Adrenal gland (tissue), 12 donors: ENCODE measurements around the gene RNF31. TPM values are rescaled to one million over a fixed set of nuclear protein-coding genes. Genes with fewer than 3 reads are reported as not detected.

ENCODE experiments used
- DNase-seq, 7 donors: peaks; one replicate each; pipeline ENCODE4 v3.0.0-alpha.2; 2019 to 2020
- H3K27ac ChIP-seq, 5 donors: fragments of 200-600 bp; sonication (generic) in 4 of 5; 1 replicate in 3 of 5; 2 replicates in 2 of 5; pipeline versions ENCODE4 v1.5.1 to v1.8.0; 2016 to 2020; ENCODE audit warnings: mild to moderate bottlenecking in 1 of 5
- H3K27me3 ChIP-seq: fragments of 200-600 bp; 2 replicates; pipeline ENCODE4 v1.8.0; 2021
- H3K36me3 ChIP-seq, 2 donors: fragments of 200-600 bp; replicated peaks in 1 of 2; 1 replicate in 1 of 2; 2 replicates in 1 of 2; pipeline versions ENCODE4 v1.5.1 to v1.8.0; 2018 to 2022
- H3K4me1 ChIP-seq, 2 donors: fragments of 200-600 bp; replicated peaks in 1 of 2; 1 replicate in 1 of 2; 2 replicates in 1 of 2; pipeline versions ENCODE4 v1.5.1 to v1.8.0; 2018 to 2021
- H3K4me3 ChIP-seq, 4 donors: fragments of 200-600 bp; sonication (generic) in 3 of 4; one replicate each; pipeline ENCODE4 v1.5.1; 2016 to 2018
- H3K9me3 ChIP-seq, 3 donors: fragments of 200-600 bp; sonication (generic) in 1 of 3; replicated peaks in 1 of 3; 1 replicate in 2 of 3; 2 replicates in 1 of 3; pipeline versions ENCODE4 v1.5.1 to v1.8.0; 2016 to 2021
- POLR2A ChIP-seq, 2 donors: fragments of 450-650 bp; IDR thresholded peaks; one replicate each; pipeline ENCODE4 v1.6.1; 2017; ENCODE audit warnings: antibody characterized with exemption in 2 of 2, mild to moderate bottlenecking in 2 of 2, moderate library complexity in 1 of 2
- WGBS, 4 donors: extraction: QIAGEN DNeasy Blood & Tissue Kit in 2 of 4; methylation state at CpG; one replicate each; pipeline versions ENCODE4 v1.1.5 to v1.1.7; 2013 to 2017; 5-methylcytosine and 5-hydroxymethylcytosine counted together
- intact Hi-C, 2 donors: fragments of 100-400 bp; cut with DNase I; formaldehyde crosslinking; loops; one replicate each; pipeline versions ENCODE4 v1.14.1 to v1.15.0; 2022 to 2023
- polyA plus RNA-seq, 3 donors: library from polyadenylated mRNA; stranded (reverse); fragments of 200-250 nt in 2 of 3; fragments of 350-450 nt in 1 of 3; fragmentation: Illumina TruSeq in 1 of 3; extraction: RNeasy Lipid Tissue Mini Kit (QIAGEN cat#74804) in 1 of 3; gene quantifications; one replicate each; pipeline ENCODE4 v1.2.3, GENCODE V29; 2013 to 2014
- total RNA-seq, 9 donors: library from RNA; depleted of rRNA in 4 of 9; stranded (reverse); fragments of >200 nt in 4 of 9; fragments of 120-200 nt in 1 of 9; fragmentation: NEBNext Ultra II Directional in 1 of 9; extraction: Animal tissue kit (Norgen Biotek cat#: 25700) in 1 of 9; gene quantifications; one replicate each; pipeline versions ENCODE4 v1.1.0 to v1.2.4, GENCODE V29; 2013 to 2023
- TF ChIP-seq, protein P1 (sequence below), 6 experiments: fragments of 450-650 bp in 4 of 6; fragments of 200-600 bp in 2 of 6; sonication (generic) in 1 of 6; IDR thresholded peaks; 1 replicate in 5 of 6; 2 replicates in 1 of 6; pipeline versions ENCODE4 v1.5.1 to v1.8.0; 2016 to 2021; ENCODE audit warnings: antibody characterized with exemption in 6 of 6, mild to moderate bottlenecking in 2 of 6, moderate library complexity in 1 of 6
- donor health status: healthy with polysubstance abuse.
- donor health status: Bipolar disorder and iron deficiency.
- donor health status: DM: yes; HTN: yes; CAD: no.
- donor health status: DM: no; HTN: no; CAD: no.
- donor health status: DM: no; HTN: no; CAD: no.
- donor health status: DM: yes; HTN: yes; CAD: no.

Gene RNF31
- total and polyA plus RNA-seq, 12 donors, result 32.8 to 351 (median 65.7) TPM

DNA sequence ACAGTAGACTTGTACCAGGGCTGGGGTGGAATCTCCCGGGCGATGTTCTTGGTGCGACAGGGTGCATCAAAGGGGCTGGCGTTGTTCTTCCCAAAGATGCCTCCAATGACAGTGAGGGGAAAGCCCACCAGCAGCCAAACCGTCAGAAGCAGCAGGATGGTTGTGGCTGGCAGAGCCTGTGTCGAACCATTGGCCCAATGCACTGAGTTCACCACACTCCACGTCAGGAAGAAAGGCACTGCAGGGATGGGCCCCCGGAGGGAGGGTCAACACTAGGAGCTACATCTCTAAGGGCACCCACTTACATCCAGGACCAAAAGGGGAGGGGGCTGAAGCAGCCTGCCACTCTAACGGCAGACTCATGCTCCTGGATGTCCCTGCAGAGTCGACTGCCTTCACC lies 43.1 kb downstream of the RNF31 start:
- TF ChIP-seq POLR2A (IDR thresholded peaks at IDR 0.05), result no peak
- TF ChIP-seq, protein P1, sequence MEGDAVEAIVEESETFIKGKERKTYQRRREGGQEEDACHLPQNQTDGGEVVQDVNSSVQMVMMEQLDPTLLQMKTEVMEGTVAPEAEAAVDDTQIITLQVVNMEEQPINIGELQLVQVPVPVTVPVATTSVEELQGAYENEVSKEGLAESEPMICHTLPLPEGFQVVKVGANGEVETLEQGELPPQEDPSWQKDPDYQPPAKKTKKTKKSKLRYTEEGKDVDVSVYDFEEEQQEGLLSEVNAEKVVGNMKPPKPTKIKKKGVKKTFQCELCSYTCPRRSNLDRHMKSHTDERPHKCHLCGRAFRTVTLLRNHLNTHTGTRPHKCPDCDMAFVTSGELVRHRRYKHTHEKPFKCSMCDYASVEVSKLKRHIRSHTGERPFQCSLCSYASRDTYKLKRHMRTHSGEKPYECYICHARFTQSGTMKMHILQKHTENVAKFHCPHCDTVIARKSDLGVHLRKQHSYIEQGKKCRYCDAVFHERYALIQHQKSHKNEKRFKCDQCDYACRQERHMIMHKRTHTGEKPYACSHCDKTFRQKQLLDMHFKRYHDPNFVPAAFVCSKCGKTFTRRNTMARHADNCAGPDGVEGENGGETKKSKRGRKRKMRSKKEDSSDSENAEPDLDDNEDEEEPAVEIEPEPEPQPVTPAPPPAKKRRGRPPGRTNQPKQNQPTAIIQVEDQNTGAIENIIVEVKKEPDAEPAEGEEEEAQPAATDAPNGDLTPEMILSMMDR (IDR thresholded peaks at IDR 0.05), result no peak
- no peak overlapping the region for H3K27ac ChIP-seq
- H3K36me3 ChIP-seq, result peaks cover 0 to 43% of the 10 kb centered on the region in 2 donors
- H3K4me3 ChIP-seq, result no peak overlapping the region
- intact Hi-C loops, result no loop called here
- WGBS, 4 donors, result 90 to 91% (median 91%) methylated on average over 10 of the region's 10 CpGs
- no peaks in the 10 kb centered on the region for H3K27me3 ChIP-seq
- DNase-seq, result no peak
- H3K9me3 ChIP-seq, result no peaks in the 10 kb centered on the region
- peaks cover 17 to 26% of the 10 kb centered on the region in 2 donors for H3K4me1 ChIP-seq

GRCh38 chr14:24192933-24193332 lies 45.6 kb downstream of the RNF31 start:
- H3K4me1 ChIP-seq, result peaks cover 21 to 33% of the 10 kb centered on the region in 2 donors
- H3K27ac ChIP-seq, result no peak overlapping the region
- no peak for TF ChIP-seq POLR2A (IDR thresholded peaks at IDR 0.05)
- TF ChIP-seq, protein P1 (IDR thresholded peaks at IDR 0.05), result no peak
- 91 to 96% (median 95%) methylated on average over 13 to 15 of the region's 15 CpGs for WGBS, 4 donors
- no peak for DNase-seq
- H3K36me3 ChIP-seq, result peaks cover 0 to 31% of the 10 kb centered on the region in 2 donors
- H3K9me3 ChIP-seq, result no peaks in the 10 kb centered on the region
- no peaks in the 10 kb centered on the region for H3K27me3 ChIP-seq
- no peak overlapping the region for H3K4me3 ChIP-seq
- intact Hi-C loops, result no loop called here

- H3K36me3 ChIP-seq, result peaks cover 0 to 31% of the 10 kb centered on the region in 2 donors
- peak overlapping the region in 1 of 4 donors; percentile 81 for H3K4me3 ChIP-seq
- WGBS, 4 donors, result 78 to 82% (median 80%) methylated on average over 5 to 7 of the region's 7 CpGs
- TF ChIP-seq, protein P1 (IDR thresholded peaks at IDR 0.05), result no peak
- TF ChIP-seq POLR2A (IDR thresholded peaks at IDR 0.05), result no peak
- intact Hi-C loops, result no loop called here
- DNase-seq, result no peak
- H3K9me3 ChIP-seq, result no peaks in the 10 kb centered on the region
- no peaks in the 10 kb centered on the region for H3K27me3 ChIP-seq
- peaks cover 16 to 31% of the 10 kb centered on the region in 2 donors for H3K4me1 ChIP-seq
- H3K27ac ChIP-seq, result peak overlapping the region; percentile 80 to 99 (median 96)
Observed at GRCh38 chr14:24194186-24194872, 47.0 kb downstream of the RNF31 start.

- no peak for DNase-seq
- intact Hi-C loops, result no loop called here
- Histone ChIP-seq H3K4me1 (peaks cover 16 to 30% of the 10 kb centered on the region in 2 donors), H3K27me3 (no peaks in the 10 kb centered on the region), H3K36me3 (peaks cover 0 to 27% of the 10 kb centered on the region in 2 donors), H3K9me3 (no peaks in the 10 kb centered on the region), H3K4me3 (peak overlapping the region; percentile 81 to 97 (median 84)), H3K27ac (peak overlapping the region; percentile 80 to 99 (median 96))
- no peak for TF ChIP-seq POLR2A (IDR thresholded peaks at IDR 0.05)
- TF ChIP-seq, protein P1 (IDR thresholded peaks at IDR 0.05), result no peak
- 45 to 52% (median 48%) methylated on average over 3 to 8 of the region's 8 CpGs for WGBS, 4 donors
Observed at GRCh38 chr14:24194873-24195185, 47.5 kb downstream of the RNF31 start.
